NCI-H774 (cell line): ENCODE data around the gene GIT2.
"Not testable (repeated sequence)": the region's sequence is repeated elsewhere in the genome, so short reads cannot be mapped to it uniquely, and the experiment has no call there.

Experiments used
- DNase-seq: peaks from one replicate; lab custom pipeline; 2025; lab: John Stamatoyannopoulos, UW

GIT2 gene

GRCh38 chr12:109995686-109996482 is at the start of gene GIT2:
TSS of gene GIT2 (minus strand) at chr12:109996368. CDS start at chr12:109996224, 144 bp downstream.
- DNase-seq = peak; percentile 97

GRCh38 chr12:110042264-110042663 is 46.1 kb upstream of the GIT2 start:
- peak; percentile 73 for DNase-seq

GRCh38 chr12:110039085-110039807 is 43.1 kb upstream of the GIT2 start:
- DNase-seq = peak; percentile 52

- no peak for DNase-seq
Measured at GRCh38 chr12:110038741-110039084, 42.5 kb upstream of the GIT2 start.

- no peak for DNase-seq
Measured at GRCh38 chr12:110037315-110037714, 41.1 kb upstream of the GIT2 start.

- no peak for DNase-seq
Measured at GRCh38 chr12:110035534-110036104, 39.5 kb upstream of the GIT2 start.

GRCh38 chr12:110033888-110034287 is 37.7 kb upstream of the GIT2 start:
- no peak for DNase-seq

- DNase-seq = no peak
Measured at GRCh38 chr12:110029290-110029815, 33.2 kb upstream of the GIT2 start.

- no peak for DNase-seq
Measured at GRCh38 chr12:110028323-110028722, 32.2 kb upstream of the GIT2 start.

GRCh38 chr12:110024051-110024450 is 27.9 kb upstream of the GIT2 start:
- no peak for DNase-seq

GRCh38 chr12:110023059-110023980 is 27.2 kb upstream of the GIT2 start:
- no peak for DNase-seq

- DNase-seq = no peak
Measured at GRCh38 chr12:110020956-110021355, 24.8 kb upstream of the GIT2 start.

- DNase-seq = no peak
Measured at GRCh38 chr12:110015132-110015531, 19.0 kb upstream of the GIT2 start.

GRCh38 chr12:110012659-110013058 is 16.5 kb upstream of the GIT2 start:
- no peak for DNase-seq

GRCh38 chr12:110012137-110012536 is 16.0 kb upstream of the GIT2 start:
- DNase-seq = no peak

GRCh38 chr12:110010853-110011723 is 14.9 kb upstream of the GIT2 start:
- no peak for DNase-seq

- not testable (repeated sequence) for DNase-seq
Measured at GRCh38 chr12:110008681-110009398, 12.7 kb upstream of the GIT2 start.

GRCh38 chr12:110007881-110008280 is 11.7 kb upstream of the GIT2 start:
- no peak for DNase-seq

GRCh38 chr12:110006115-110006514 is 9.9 kb upstream of the GIT2 start:
- DNase-seq = no peak
